OCI-LY1 (cell line): ENCODE results near the gene BST1.
"Not testable (repeated sequence)": the region's sequence is repeated elsewhere in the genome, so short reads cannot be mapped to it uniquely, and the experiment has no call there.

Experiments used
- H2AFZ ChIP-seq: fragments of 200-600 bp; sonication (generic), shearing (Covaris generic); 2 replicates; pipeline ENCODE4 v1.6.0; 2014; ENCODE audit warnings: antibody characterized with exemption, mild to moderate bottlenecking, low read length
- H3F3A ChIP-seq: fragments of 200-600 bp; sonication (generic), shearing (Covaris generic); 2 replicates; pipeline ENCODE4 v1.6.0; 2014; ENCODE audit warnings: mild to moderate bottlenecking, antibody characterized with exemption, low read length, moderate library complexity; ENCODE audit not compliant: insufficient read depth
- H3K27ac ChIP-seq: fragments of 200-600 bp; sonication (generic); 2 replicates; pipeline ENCODE4 v1.5.1; 2014; ENCODE audit warnings: low read length, mixed run types, mild to moderate bottlenecking, low read depth; ENCODE audit not compliant: poor library complexity, severe bottlenecking
- H3K27me3 ChIP-seq: fragments of 200-600 bp; sonication (generic); 2 replicates; pipeline ENCODE4 v1.6.0; 2014; ENCODE audit warnings: antibody characterized with exemption, mild to moderate bottlenecking, low read length, moderate library complexity; ENCODE audit not compliant: insufficient read depth
- H3K36me3 ChIP-seq: fragments of 200-600 bp; sonication (generic); 2 replicates; pipeline ENCODE4 v1.6.1; 2014; ENCODE audit warnings: mild to moderate bottlenecking, antibody characterized with exemption, low read length, moderate library complexity, mixed read lengths; ENCODE audit not compliant: insufficient read depth
- H3K4me1 ChIP-seq: fragments of 200-600 bp; sonication (generic); 2 replicates; pipeline ENCODE4 v1.5.1; 2014; ENCODE audit warnings: mild to moderate bottlenecking, low read length, moderate library complexity; ENCODE audit not compliant: insufficient read depth, severe bottlenecking
- H3K4me2 ChIP-seq: fragments of 200-600 bp; sonication (generic), shearing (Covaris generic); 2 replicates; pipeline ENCODE4 v1.6.1; 2014; ENCODE audit warnings: low read length
- H3K4me3 ChIP-seq: fragments of 200-600 bp; sonication (generic); 2 replicates; pipeline ENCODE4 v1.5.1; 2014; ENCODE audit warnings: low read length, low read depth, mild to moderate bottlenecking, mixed read lengths; ENCODE audit not compliant: poor library complexity, severe bottlenecking
- H3K79me2 ChIP-seq: fragments of 200-600 bp; shearing (Covaris generic); 2 replicates; pipeline ENCODE4 v1.6.1; 2016; ENCODE audit warnings: mixed run types, low read length, mixed read lengths; ENCODE audit not compliant: insufficient read depth
- H3K9ac ChIP-seq: fragments of 200-600 bp; sonication (generic), shearing (Covaris generic); 2 replicates; pipeline ENCODE4 v1.6.1; 2014; ENCODE audit warnings: mild to moderate bottlenecking, low read length, mixed read lengths
- H3K9me2 ChIP-seq: fragments of 200-600 bp; sonication (generic), shearing (Covaris generic); 2 replicates; pipeline ENCODE4 v1.6.1; 2014; ENCODE audit warnings: low read depth, mild to moderate bottlenecking, low read length, mixed read lengths
- H3K9me3 ChIP-seq: fragments of 200-600 bp; shearing (Covaris generic); 2 replicates; pipeline ENCODE4 v1.6.1; 2014; ENCODE audit warnings: low read length, mixed read lengths
- H4K20me1 ChIP-seq: fragments of 200-600 bp; sonication (generic), shearing (Covaris generic); 2 replicates; pipeline ENCODE4 v1.6.0; 2016; ENCODE audit warnings: mild to moderate bottlenecking, low read length; ENCODE audit not compliant: insufficient read depth
- CTCF ChIP-seq: fragments of 200-600 bp; sonication (generic), shearing (Covaris generic); IDR thresholded peaks from 2 replicates; pipeline ENCODE4 v1.5.1; 2017; ENCODE audit warnings: mild to moderate bottlenecking, antibody characterized with exemption, low read length, moderate library complexity, mixed read lengths
- EZH2 ChIP-seq: fragments of 200-600 bp; sonication (generic), shearing (Covaris generic); IDR thresholded peaks from 2 replicates; pipeline ENCODE4 v1.8.0; 2017; ENCODE audit warnings: borderline replicate concordance, mixed run types, mild to moderate bottlenecking, antibody characterized with exemption, low read length, moderate library complexity, mixed read lengths

The BST1 gene

GRCh38 chr4:15725608-15726007, 22.7 kb downstream of the BST1 start:
- no peaks in the 10 kb centered on the region for H3K79me2 ChIP-seq
- H2AFZ ChIP-seq, result no peak overlapping the region
- no peaks in the 10 kb centered on the region for H3K27me3 ChIP-seq
- peaks cover 5% of the 10 kb centered on the region for H3K4me1 ChIP-seq
- no peak overlapping the region for H3K4me3 ChIP-seq
- H3K9me2 ChIP-seq, result no peaks in the 10 kb centered on the region
- H3K9me3 ChIP-seq, result no peaks in the 10 kb centered on the region
- H3K9ac ChIP-seq, result no peak overlapping the region
- no peaks in the 10 kb centered on the region for H4K20me1 ChIP-seq
- no peak for TF ChIP-seq CTCF
- no peak for TF ChIP-seq EZH2
- H3K4me2 ChIP-seq, result no peak overlapping the region
- H3K36me3 ChIP-seq, result no peaks in the 10 kb centered on the region
- no peak overlapping the region for H3K27ac ChIP-seq
- H3F3A ChIP-seq, result no peaks in the 10 kb centered on the region

- H3K4me1 ChIP-seq, result peaks cover 10% of the 10 kb centered on the region
- H3K36me3 ChIP-seq, result no peaks in the 10 kb centered on the region
- no peaks in the 10 kb centered on the region for H3K9me2 ChIP-seq
- H3K27ac ChIP-seq, result no peak overlapping the region
- H4K20me1 ChIP-seq, result no peaks in the 10 kb centered on the region
- H3K9me3 ChIP-seq, result no peaks in the 10 kb centered on the region
- H3K4me3 ChIP-seq, result no peak overlapping the region
- H3K27me3 ChIP-seq, result no peaks in the 10 kb centered on the region
- no peaks in the 10 kb centered on the region for H3F3A ChIP-seq
- TF ChIP-seq EZH2 (no peak), CTCF (peak; percentile 59)
- no peak overlapping the region for H3K4me2 ChIP-seq
- H2AFZ ChIP-seq, result no peak overlapping the region
- no peak overlapping the region for H3K9ac ChIP-seq
- H3K79me2 ChIP-seq, result no peaks in the 10 kb centered on the region
Measured at GRCh38 chr4:15729910-15730533, 27.2 kb downstream of the BST1 start.

GRCh38 chr4:15733061-15733460, 30.2 kb downstream of the BST1 start:
- not testable (repeated sequence) for H3K79me2 ChIP-seq, H3K36me3 ChIP-seq, H3K9me3 ChIP-seq, H3K9ac ChIP-seq, H2AFZ ChIP-seq, H3K4me3 ChIP-seq, H3K9me2 ChIP-seq, H3K27me3 ChIP-seq, H4K20me1 ChIP-seq, H3K4me2 ChIP-seq, H3K27ac ChIP-seq, H3F3A ChIP-seq
- H3K4me1 ChIP-seq, result peaks cover 10% of the 10 kb centered on the region

GRCh38 chr4:15735536-15735935, 32.7 kb downstream of the BST1 start:
- peaks cover 6% of the 10 kb centered on the region for H3K4me1 ChIP-seq
- TF ChIP-seq EZH2 (no peak), CTCF (no peak)
- no peaks in the 10 kb centered on the region for H3K79me2 ChIP-seq
- no peak overlapping the region for H2AFZ ChIP-seq
- H3F3A ChIP-seq, result no peaks in the 10 kb centered on the region
- H3K9me3 ChIP-seq, result no peaks in the 10 kb centered on the region
- H3K27ac ChIP-seq, result no peak overlapping the region
- H3K4me3 ChIP-seq, result no peak overlapping the region
- H3K4me2 ChIP-seq, result no peak overlapping the region
- H3K27me3 ChIP-seq, result no peaks in the 10 kb centered on the region
- H3K36me3 ChIP-seq, result no peaks in the 10 kb centered on the region
- H3K9me2 ChIP-seq, result no peaks in the 10 kb centered on the region
- no peak overlapping the region for H3K9ac ChIP-seq
- H4K20me1 ChIP-seq, result no peaks in the 10 kb centered on the region
